ENCODE data around the gene CPSF4. TPM values are rescaled to one million over a fixed set of nuclear protein-coding genes. Genes with fewer than 3 reads are reported as not detected.
A peak's percentile ranks its signal among the peaks of the same experiment; 100 is the strongest.
"Not testable (repeated sequence)": the region's sequence is repeated elsewhere in the genome, so short reads cannot be mapped to it uniquely, and the experiment has no call there.

Gene CPSF4
- total and polyA plus RNA-seq, 4 experiments from 2014 or later = 21.9 to 54.7 (median 38.0) TPM

DNA sequence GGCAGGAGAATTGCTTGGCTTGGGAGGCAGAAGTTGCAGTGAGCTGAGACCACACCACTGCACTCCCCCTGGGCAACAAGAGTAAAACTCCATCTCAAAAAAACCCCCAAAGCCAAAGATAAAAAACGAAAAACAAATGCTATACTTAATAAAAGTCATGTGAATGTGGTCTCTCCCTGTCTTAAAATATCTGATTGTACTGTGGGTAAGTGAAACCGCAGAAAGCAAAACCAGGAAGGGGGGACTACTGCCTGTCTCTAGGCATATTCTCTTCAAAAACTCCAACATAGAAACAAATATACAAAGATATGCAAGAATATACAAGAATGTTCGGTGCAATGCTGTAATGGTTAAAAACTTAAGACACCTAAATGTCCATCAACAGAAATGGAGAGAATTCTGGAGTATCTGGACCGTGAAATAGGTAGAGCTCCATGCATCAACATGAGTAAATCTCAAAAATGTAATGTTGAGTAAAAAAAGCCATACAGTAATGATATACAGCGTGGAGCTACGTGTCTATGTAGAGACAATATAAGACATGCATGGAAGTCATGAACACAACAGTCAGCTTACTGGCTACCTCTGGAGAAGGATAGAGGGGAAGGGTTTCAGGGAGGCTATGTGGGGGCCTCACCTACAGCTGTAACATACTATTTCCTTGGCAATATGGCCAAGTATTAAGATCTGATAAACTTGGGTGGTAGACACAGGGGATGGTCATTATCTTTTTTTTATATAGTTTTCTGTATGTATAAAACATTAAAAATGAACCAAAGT is 59.2 kb downstream of the CPSF4 start:
- ChIA-PET CTCF (ENCODE audit: partially characterized antibody) (interaction anchor here (1.2 to 1.6 kb wide), 3 partner anchors 22 to 52 kb away, joined by 3 to 4 read pairs (median 3); partner anchors contain the start of gene ZNF789), POLR2A (ENCODE audit: partially characterized antibody) (interaction anchor here (0.9 to 3.7 kb wide), 6 partner anchors 22 to 95 kb away, joined by 3 to 26 read pairs (median 4); partner anchors contain the start of genes FAM200A and ZNF655)
- DNase-seq = peak in 1 of 5 donors; percentile 22
- peak overlapping the region; percentile 71 to 98 for H3K4me3 ChIP-seq (ENCODE audit: low read length in 2 of 2)
- peaks cover 33% of the 10 kb centered on the region for H3K36me3 ChIP-seq (ENCODE audit: insufficient read depth, low read length)
- H3K4me1 ChIP-seq (ENCODE audit: insufficient read depth, low read length) = peaks cover 24% of the 10 kb centered on the region
- Mint-ChIP-seq H3K27ac (peak overlapping the region; percentile 80 to 100 (median 96)), H3K4me3 (peak overlapping the region; percentile 98 to 100 (median 100)), H3K36me3 (peaks cover 34 to 47% of the 10 kb centered on the region in 2 donors), H3K4me1 (peaks cover 17 to 42% (median 29%) of the 10 kb centered on the region in 4 donors), H3K27me3 (no peaks in the 10 kb centered on the region), H3K9me3 (peaks cover 0 to 16% (median 13%) of the 10 kb centered on the region in 8 donors)
- H3K27ac ChIP-seq (ENCODE audit: low read depth, low read length) = peak overlapping the region; percentile 96
- intact Hi-C loops (cut with micrococcal nuclease) = no loop called here
- no peaks in the 10 kb centered on the region for H3K27me3 ChIP-seq (ENCODE audit: insufficient read depth, low read length)
- peaks cover 6 to 12% of the 10 kb centered on the region in 2 donors for H3K9me3 ChIP-seq (ENCODE audit: control insufficient read depth in 1 of 2, low read length in 2 of 2)

DNA sequence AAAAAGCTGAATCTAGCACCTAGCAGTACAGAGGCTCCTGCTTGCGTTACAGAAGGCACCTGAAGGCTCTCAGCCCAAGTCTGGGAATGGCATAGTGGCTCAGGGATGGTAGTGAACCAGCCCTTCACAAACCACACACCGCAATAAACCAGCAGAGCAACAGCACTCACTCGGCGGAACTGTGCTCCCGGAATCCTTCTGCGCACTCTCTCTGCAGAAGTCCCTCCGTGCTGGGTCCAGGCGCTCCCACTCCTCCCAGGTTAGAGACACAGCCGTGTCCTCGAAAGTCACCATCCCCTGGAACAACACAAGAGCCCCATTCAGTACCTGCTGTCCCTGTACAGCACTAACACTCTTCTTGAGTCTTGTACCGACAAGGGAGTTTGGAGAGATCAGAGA is 59.8 kb downstream of the CPSF4 start:
- ChIA-PET POLR2A (ENCODE audit: partially characterized antibody) (interaction anchor here (0.9 to 3.7 kb wide), 6 partner anchors 22 to 96 kb away, joined by 3 to 61 read pairs (median 4); partner anchors contain the start of genes FAM200A and ZNF655), CTCF (ENCODE audit: partially characterized antibody) (interaction anchor here (1.6 kb wide), 1 partner anchor 25 kb away, joined by 4 read pairs; the partner anchor contains the start of gene ZNF789)
- Mint-ChIP-seq H3K36me3 (peaks cover 28 to 41% of the 10 kb centered on the region in 2 donors), H3K9me3 (peaks cover 0 to 12% (median 9%) of the 10 kb centered on the region in 8 donors), H3K4me1 (peaks cover 17 to 42% (median 29%) of the 10 kb centered on the region in 4 donors), H3K27ac (peak overlapping the region; percentile 88 to 100 (median 100)), H3K27me3 (no peaks in the 10 kb centered on the region), H3K4me3 (peak overlapping the region; percentile 98 to 100 (median 100))
- Histone ChIP-seq H3K4me1 (ENCODE audit: insufficient read depth, low read length) (peaks cover 24% of the 10 kb centered on the region), H3K4me3 (ENCODE audit: low read length in 2 of 2) (peak overlapping the region; percentile 71 to 98), H3K27ac (ENCODE audit: low read depth, low read length) (peak overlapping the region; percentile 96), H3K36me3 (ENCODE audit: insufficient read depth, low read length) (peaks cover 27% of the 10 kb centered on the region), H3K9me3 (ENCODE audit: control insufficient read depth in 1 of 2, low read length in 2 of 2) (peaks cover 3 to 10% of the 10 kb centered on the region in 2 donors), H3K27me3 (ENCODE audit: insufficient read depth, low read length) (no peaks in the 10 kb centered on the region)
- DNase-seq = no peak
- intact Hi-C loops (cut with micrococcal nuclease) = no loop called here

- Mint-ChIP-seq H3K27ac (peak overlapping the region; percentile 97 to 100 (median 100)), H3K4me3 (peak overlapping the region; percentile 98 to 100 (median 100)), H3K36me3 (peaks cover 20 to 33% of the 10 kb centered on the region in 2 donors), H3K4me1 (peaks cover 16 to 43% (median 29%) of the 10 kb centered on the region in 4 donors), H3K9me3 (peaks cover 0 to 4% (median 1%) of the 10 kb centered on the region in 8 donors), H3K27me3 (no peaks in the 10 kb centered on the region)
- Histone ChIP-seq H3K36me3 (ENCODE audit: insufficient read depth, low read length) (peaks cover 19% of the 10 kb centered on the region), H3K27ac (ENCODE audit: low read depth, low read length) (peak overlapping the region; percentile 96), H3K27me3 (ENCODE audit: insufficient read depth, low read length) (no peaks in the 10 kb centered on the region), H3K4me1 (ENCODE audit: insufficient read depth, low read length) (peaks cover 24% of the 10 kb centered on the region), H3K9me3 (ENCODE audit: control insufficient read depth in 1 of 2, low read length in 2 of 2) (peaks cover 0 to 2% of the 10 kb centered on the region in 2 donors), H3K4me3 (ENCODE audit: low read length in 2 of 2) (peak overlapping the region; percentile 95 to 98)
- DNase-seq = peak; percentile 49 to 62 (median 54)
- ChIA-PET POLR2A (ENCODE audit: partially characterized antibody) (interaction anchor here (1.0 to 3.7 kb wide), 21 partner anchors 8 to 1719 kb away, joined by 3 to 61 read pairs (median 7); partner anchors contain the start of genes ATP5MF, BUD31, FAM200A and PDAP1), CTCF (ENCODE audit: partially characterized antibody) (interaction anchor here (1.1 kb wide), 1 partner anchor 26 kb away, joined by 3 read pairs; no protein-coding TSS in a partner anchor)
- intact Hi-C loops (cut with micrococcal nuclease) = loop anchor here (1.0 kb wide), 2 partner anchors 90 to 117 kb away; partner anchors contain the start of gene ZSCAN25
Observed at GRCh38 chr7:99499371-99499720, 60.6 kb downstream of the CPSF4 start.

GRCh38 chr7:99499721-99500636 is 61.2 kb downstream of the CPSF4 start, which contains the start of gene ZNF394:
Gene ZNF394, minus strand, starts transcription at chr7:99500281. Its CDS starts 188 bp downstream, at chr7:99500093.
- ChIA-PET POLR2A (ENCODE audit: partially characterized antibody) (interaction anchor here (0.6 to 3.7 kb wide), 25 partner anchors 8 to 1718 kb away, joined by 3 to 61 read pairs (median 6); partner anchors contain the start of genes ATP5MF, BUD31, FAM200A and PDAP1), CTCF (ENCODE audit: partially characterized antibody) (interaction anchor here (0.9 to 1.2 kb wide), 3 partner anchors 27 to 174 kb away, joined by 3 read pairs; partner anchors contain the start of gene ARPC1A)
- Histone ChIP-seq H3K4me3 (ENCODE audit: low read length in 2 of 2) (peak within 1 kb of the TSS; percentile 95 to 98), H3K27ac (ENCODE audit: low read depth, low read length) (peak within 1 kb of the TSS; percentile 96), H3K9me3 (ENCODE audit: control insufficient read depth in 1 of 2, low read length in 2 of 2) (no peaks in the 10 kb centered on the region), H3K27me3 (ENCODE audit: insufficient read depth, low read length) (no peaks in the 10 kb centered on the region), H3K4me1 (ENCODE audit: insufficient read depth, low read length) (peaks cover 24% of the 10 kb centered on the region), H3K36me3 (ENCODE audit: insufficient read depth, low read length) (peaks cover 13% of the 10 kb centered on the region)
- Mint-ChIP-seq H3K27me3 (no peaks in the 10 kb centered on the region), H3K36me3 (peaks cover 13 to 35% of the 10 kb centered on the region in 2 donors), H3K27ac (peak within 1 kb of the TSS; percentile 97 to 100 (median 100)), H3K9me3 (peaks cover 0 to under 1% (median 0%) of the 10 kb centered on the region in 8 donors), H3K4me1 (peaks cover 16 to 48% (median 29%) of the 10 kb centered on the region in 4 donors), H3K4me3 (peak within 1 kb of the TSS; percentile 98 to 100 (median 100))
- DNase-seq = peak; percentile 86 to 92 (median 88)
- intact Hi-C loops (cut with micrococcal nuclease) = loop anchor here (1.0 kb wide), 4 partner anchors 28 to 116 kb away; partner anchors contain the start of genes FAM200A, ZNF789 and ZSCAN25

GRCh38 chr7:99500637-99501009 is 61.9 kb downstream of the CPSF4 start:
- DNase-seq = no peak
- intact Hi-C loops (cut with micrococcal nuclease) = loop anchor here (1.0 kb wide), 2 partner anchors 28 to 52 kb away; partner anchors contain the start of genes FAM200A and ZNF789
- Histone ChIP-seq H3K27me3 (ENCODE audit: insufficient read depth, low read length) (no peaks in the 10 kb centered on the region), H3K27ac (ENCODE audit: low read depth, low read length) (peak overlapping the region; percentile 96), H3K4me1 (ENCODE audit: insufficient read depth, low read length) (peaks cover 29% of the 10 kb centered on the region), H3K9me3 (ENCODE audit: control insufficient read depth in 1 of 2, low read length in 2 of 2) (no peaks in the 10 kb centered on the region), H3K36me3 (ENCODE audit: insufficient read depth, low read length) (peaks cover 13% of the 10 kb centered on the region), H3K4me3 (ENCODE audit: low read length in 2 of 2) (peak overlapping the region; percentile 95 to 98)
- H3K27me3 Mint-ChIP-seq = no peaks in the 10 kb centered on the region
- CTCF ChIA-PET (ENCODE audit: partially characterized antibody) = interaction anchor here (0.9 to 1.2 kb wide), 2 partner anchors 34 to 174 kb away, joined by 3 read pairs; partner anchors contain the start of gene ARPC1A
- peak overlapping the region; percentile 98 to 100 (median 100) for H3K4me3 Mint-ChIP-seq
- no peaks in the 10 kb centered on the region for H3K9me3 Mint-ChIP-seq
- H3K4me1 Mint-ChIP-seq = peaks cover 19 to 54% (median 34%) of the 10 kb centered on the region in 4 donors
- POLR2A ChIA-PET (ENCODE audit: partially characterized antibody) = interaction anchor here (1.0 to 3.7 kb wide), 18 partner anchors 9 to 131 kb away, joined by 3 to 61 read pairs (median 7); partner anchors contain the start of genes ATP5MF, BUD31, FAM200A and PDAP1
- peak overlapping the region; percentile 97 to 100 (median 100) for H3K27ac Mint-ChIP-seq
- peaks cover 13 to 38% of the 10 kb centered on the region in 2 donors for H3K36me3 Mint-ChIP-seq

GRCh38 chr7:99501236-99501635 is 62.5 kb downstream of the CPSF4 start:
- H3K4me1 Mint-ChIP-seq = peaks cover 25 to 57% (median 38%) of the 10 kb centered on the region in 4 donors

More at GRCh38 chr7:99501236-99501635, 62.5 kb downstream of the CPSF4 start:
- H3K9me3 Mint-ChIP-seq; H3K27me3 ChIP-seq (ENCODE audit: insufficient read depth, low read length); H3K27ac ChIP-seq (ENCODE audit: low read depth, low read length); H3K4me3 ChIP-seq (ENCODE audit: low read length in 2 of 2); intact Hi-C loops (cut with micrococcal nuclease); H3K27me3 Mint-ChIP-seq; DNase-seq; H3K9me3 ChIP-seq (ENCODE audit: control insufficient read depth in 1 of 2, low read length in 2 of 2): not testable (repeated sequence)
- ChIA-PET POLR2A (ENCODE audit: partially characterized antibody) (interaction anchor here (0.6 to 3.7 kb wide), 7 partner anchors 28 to 906 kb away, joined by 3 to 61 read pairs (median 25); partner anchors contain the start of genes BUD31, FAM200A, PDAP1 and ZNF655), CTCF (ENCODE audit: partially characterized antibody) (interaction anchor here (0.6 kb wide), 1 partner anchor 10 kb away, joined by 3 read pairs; no protein-coding TSS in a partner anchor)
- H3K27ac Mint-ChIP-seq = peak overlapping the region in 5 of 7 donors; percentile 13 to 100 (median 65)
- H3K36me3 Mint-ChIP-seq = peaks cover 11 to 36% of the 10 kb centered on the region in 2 donors
- peaks cover 35% of the 10 kb centered on the region for H3K4me1 ChIP-seq (ENCODE audit: insufficient read depth, low read length)
- peak overlapping the region; percentile 98 to 100 (median 100) for H3K4me3 Mint-ChIP-seq
- peaks cover 10% of the 10 kb centered on the region for H3K36me3 ChIP-seq (ENCODE audit: insufficient read depth, low read length)

Data from CD4-positive, alpha-beta memory T cell (primary cell).